ENCODE data around the gene ABCA4. TPM values are rescaled to one million over a fixed set of nuclear protein-coding genes. Genes with fewer than 3 reads are reported as not detected.

ABCA4 gene
- total RNA-seq, 4 donors from 2014 or later, result 0.19 to 1.7 (median 0.45) TPM

- no peak for TF ChIP-seq EP300 (IDR thresholded peaks at IDR 0.05)
- no peak for TF ChIP-seq CTCF (IDR thresholded peaks at IDR 0.05)
- no peak for TF ChIP-seq POLR2A (IDR thresholded peaks at IDR 0.05; ENCODE audit: low read depth)
- TF ChIP-seq POLR2AphosphoS5 (IDR thresholded peaks at IDR 0.05), result no peak
- Histone ChIP-seq H3K27ac (replicated peaks in 1 of 4) (no peak overlapping the region), H3K9me3 (no peaks in the 10 kb centered on the region), H3K36me3 (no peaks in the 10 kb centered on the region), H3K4me1 (peaks cover 8 to 34% (median 18%) of the 10 kb centered on the region in 4 donors), H3K27me3 (no peaks in the 10 kb centered on the region), H3K4me3 (no peak overlapping the region)
- 62% methylated on average over 1 of the region's 1 CpG for WGBS
- no peak for DNase-seq (ENCODE audit: extremely low spot score)
- intact Hi-C loops (cut with DNase I), result loop anchor here (10.0 kb wide), 1 partner anchor 415 kb away; no protein-coding TSS in a partner anchor
These were observed 70.7 kb downstream of the ABCA4 start for GRCh38 chr1:94050254-94050653.

- 74% methylated on average over 3 of the region's 3 CpGs for WGBS
These were observed 71.2 kb downstream of the ABCA4 start for GRCh38 chr1:94049791-94050190.

GRCh38 chr1:94048413-94049164, 72.4 kb downstream of the ABCA4 start:
- DNase-seq (ENCODE audit: extremely low spot score), result no peak
- H3K4me1 ChIP-seq, result peaks cover 19 to 48% (median 31%) of the 10 kb centered on the region in 4 donors
- WGBS, result 70% methylated on average over 11 of the region's 11 CpGs

More at GRCh38 chr1:94049791-94050190, 71.2 kb downstream of the ABCA4 start:
- no peak for DNase-seq (ENCODE audit: extremely low spot score)
- no peaks in the 10 kb centered on the region for H3K27me3 ChIP-seq
- H3K4me3 ChIP-seq, result no peak overlapping the region
- no peaks in the 10 kb centered on the region for H3K9me3 ChIP-seq
- TF ChIP-seq POLR2A (IDR thresholded peaks at IDR 0.05; ENCODE audit: low read depth), result no peak
- TF ChIP-seq CTCF (IDR thresholded peaks at IDR 0.05), result no peak
- TF ChIP-seq POLR2AphosphoS5 (IDR thresholded peaks at IDR 0.05), result no peak
- TF ChIP-seq EP300 (IDR thresholded peaks at IDR 0.05), result no peak
- no peaks in the 10 kb centered on the region for H3K36me3 ChIP-seq
- peak overlapping the region in 2 of 4 donors; percentile 61 to 62 for H3K27ac ChIP-seq (replicated peaks in 1 of 4)
- peaks cover 12 to 39% (median 23%) of the 10 kb centered on the region in 4 donors for H3K4me1 ChIP-seq
- intact Hi-C loops (cut with DNase I), result loop anchor here (5.0 to 10.0 kb wide), 2 partner anchors 188 to 415 kb away; partner anchors contain the start of gene ARHGAP29

GRCh38 chr1:94047949-94048348, 73.0 kb downstream of the ABCA4 start:
- TF ChIP-seq POLR2AphosphoS5 (IDR thresholded peaks at IDR 0.05), result no peak
- TF ChIP-seq POLR2A (IDR thresholded peaks at IDR 0.05; ENCODE audit: low read depth), result no peak
- no peak for TF ChIP-seq EP300 (IDR thresholded peaks at IDR 0.05)
- TF ChIP-seq CTCF (IDR thresholded peaks at IDR 0.05), result no peak
- intact Hi-C loops (cut with DNase I), result loop anchor here (5.0 kb wide), 1 partner anchor 189 kb away; the partner anchor contains the start of gene ARHGAP29
- H3K27ac ChIP-seq (replicated peaks in 1 of 4), result peak overlapping the region; percentile 38 to 70 (median 60)
- peaks cover 23 to 54% (median 33%) of the 10 kb centered on the region in 4 donors for H3K4me1 ChIP-seq
- no peaks in the 10 kb centered on the region for H3K9me3 ChIP-seq
- no peak for DNase-seq (ENCODE audit: extremely low spot score)
- H3K27me3 ChIP-seq, result no peaks in the 10 kb centered on the region
- no peak overlapping the region for H3K4me3 ChIP-seq
- 71% methylated on average over 2 of the region's 2 CpGs for WGBS
- no peaks in the 10 kb centered on the region for H3K36me3 ChIP-seq

More at GRCh38 chr1:94048413-94049164, 72.4 kb downstream of the ABCA4 start:
- H3K36me3 ChIP-seq, result no peaks in the 10 kb centered on the region
- peak overlapping the region; percentile 51 to 70 (median 64) for H3K27ac ChIP-seq (replicated peaks in 1 of 4)
- intact Hi-C loops (cut with DNase I), result loop anchor here (5.0 kb wide), 1 partner anchor 189 kb away; the partner anchor contains the start of gene ARHGAP29
- H3K9me3 ChIP-seq, result no peaks in the 10 kb centered on the region
- no peak overlapping the region for H3K4me3 ChIP-seq
- no peaks in the 10 kb centered on the region for H3K27me3 ChIP-seq
- TF ChIP-seq POLR2A (IDR thresholded peaks at IDR 0.05; ENCODE audit: low read depth) (no peak), EP300 (IDR thresholded peaks at IDR 0.05) (no peak), CTCF (IDR thresholded peaks at IDR 0.05) (no peak), POLR2AphosphoS5 (IDR thresholded peaks at IDR 0.05) (peak; percentile 49 to 64)

Measured in esophagus muscularis mucosa (tissue), 4 donors.